ENCODE measurements around the gene SNX17.
"Not testable (repeated sequence)": the region's sequence is repeated elsewhere in the genome, so short reads cannot be mapped to it uniquely, and the experiment has no call there.

Gene SNX17

GRCh38 chr2:27400348-27401135 is 30.1 kb downstream of the SNX17 start:
- no peak for FAIRE-seq

- no peak for FAIRE-seq
Measured at GRCh38 chr2:27407798-27408491, 37.5 kb downstream of the SNX17 start.

DNA sequence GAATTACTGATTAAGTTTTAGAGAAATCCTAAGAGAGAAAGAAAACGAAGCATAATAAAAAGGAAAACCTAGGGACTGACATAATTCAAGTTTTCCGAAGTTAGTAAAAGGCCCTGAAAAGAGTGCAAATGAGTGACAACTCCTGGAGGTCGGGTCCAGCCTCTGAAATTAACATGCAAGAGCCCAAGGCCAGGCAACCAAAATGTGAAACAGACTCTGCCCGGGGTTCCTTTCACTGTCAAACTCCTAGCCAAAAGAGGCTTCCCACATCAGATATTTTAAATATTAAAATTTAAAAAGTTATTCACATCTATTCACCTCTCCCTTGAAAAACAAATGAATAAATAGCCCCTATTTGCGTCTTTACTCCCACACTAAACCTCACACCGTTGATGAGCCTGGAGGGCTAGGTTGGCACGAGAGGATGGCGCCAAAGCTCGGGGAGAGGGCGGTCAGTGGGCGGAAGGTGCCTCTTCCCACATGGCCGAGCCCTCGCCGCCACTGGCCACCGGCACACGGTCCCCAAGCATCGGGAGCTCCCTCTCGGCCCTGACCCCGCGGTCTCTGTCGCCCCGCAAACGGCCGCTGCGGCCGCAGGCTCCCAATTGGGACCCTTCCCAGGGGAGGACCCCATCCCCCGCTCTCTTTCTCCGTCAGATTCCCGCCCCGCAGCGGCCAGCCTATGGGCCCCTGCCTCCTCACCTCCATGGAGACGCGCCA is 38.3 kb downstream of the SNX17 start:
- FAIRE-seq: no peak

DNA sequence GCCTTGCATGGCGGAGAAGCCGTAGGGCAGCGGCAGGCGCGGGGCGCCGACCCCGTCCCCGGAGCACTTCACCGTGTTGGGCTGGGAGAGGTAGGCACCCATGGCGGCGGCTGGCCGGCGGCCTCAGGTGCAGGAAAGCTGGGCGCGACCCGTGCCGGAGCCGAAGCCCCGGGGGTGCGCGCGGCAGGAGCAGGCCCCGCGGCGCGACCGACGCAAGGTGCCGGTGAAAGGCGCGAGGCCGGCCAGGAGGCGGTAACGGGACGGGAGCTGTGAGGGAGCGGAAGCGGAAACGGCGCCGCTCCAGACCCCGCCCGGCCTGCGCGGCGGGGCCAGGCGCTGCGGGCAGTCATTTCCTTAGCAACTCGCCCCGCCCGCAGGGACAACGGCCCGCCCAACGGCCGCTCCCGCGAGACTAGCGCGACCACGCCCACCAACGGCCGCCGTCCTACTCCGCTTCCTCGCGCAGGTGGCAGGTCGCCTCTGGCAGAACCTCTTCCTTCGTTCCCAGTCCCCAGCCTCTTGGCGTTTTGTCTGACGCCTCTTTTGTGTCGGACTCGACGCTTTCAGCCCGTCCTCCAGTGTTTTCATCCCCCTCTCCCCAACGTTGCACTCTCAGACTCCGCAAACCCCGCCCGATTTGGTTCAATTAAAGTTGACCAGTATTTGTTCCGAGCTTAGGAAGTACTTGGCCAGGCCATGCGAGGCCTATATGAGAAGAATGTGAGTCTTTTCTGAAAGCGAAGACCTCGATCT is 39.1 kb downstream of the SNX17 start, which contains the start of gene PPM1G:
Gene PPM1G, minus strand, starts transcription at position 271 of the 753 bp plus-strand sequence. Its CDS starts 169 bp downstream, at position 102.
- FAIRE-seq: no peak

DNA sequence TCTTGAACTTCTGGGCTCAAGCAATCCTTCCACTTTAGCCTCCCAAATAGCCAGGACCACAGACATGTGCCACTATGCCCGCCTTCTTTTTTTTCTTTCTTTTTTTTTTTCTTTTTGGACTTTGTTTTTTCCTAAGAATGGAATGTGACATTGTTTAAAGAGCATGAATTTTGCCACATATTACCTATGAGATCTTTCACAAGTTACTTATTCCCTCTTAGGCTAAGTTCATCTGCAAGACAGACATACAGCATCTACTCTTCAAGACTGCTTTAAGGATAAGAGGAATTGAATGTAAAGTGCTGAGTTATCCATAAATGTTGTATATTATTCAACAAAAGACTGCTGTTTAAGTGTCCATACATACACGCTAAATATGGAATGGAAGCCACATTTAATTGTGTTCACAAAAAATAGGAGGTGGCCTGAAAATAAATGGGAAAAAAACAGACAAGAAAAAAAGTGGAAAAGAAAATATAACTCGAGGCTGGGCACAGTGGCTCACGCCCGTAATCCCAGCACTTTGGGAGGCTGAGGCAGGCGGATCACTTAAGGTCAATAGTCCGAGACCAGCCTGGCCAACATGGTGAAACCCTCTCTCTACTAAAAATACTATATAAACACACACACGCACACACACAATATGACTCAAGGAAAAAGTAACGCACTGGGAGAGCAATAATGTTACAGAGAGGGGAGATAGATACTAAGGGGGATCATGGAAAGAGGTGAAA is 42.2 kb downstream of the SNX17 start:
- FAIRE-seq: no peak

DNA sequence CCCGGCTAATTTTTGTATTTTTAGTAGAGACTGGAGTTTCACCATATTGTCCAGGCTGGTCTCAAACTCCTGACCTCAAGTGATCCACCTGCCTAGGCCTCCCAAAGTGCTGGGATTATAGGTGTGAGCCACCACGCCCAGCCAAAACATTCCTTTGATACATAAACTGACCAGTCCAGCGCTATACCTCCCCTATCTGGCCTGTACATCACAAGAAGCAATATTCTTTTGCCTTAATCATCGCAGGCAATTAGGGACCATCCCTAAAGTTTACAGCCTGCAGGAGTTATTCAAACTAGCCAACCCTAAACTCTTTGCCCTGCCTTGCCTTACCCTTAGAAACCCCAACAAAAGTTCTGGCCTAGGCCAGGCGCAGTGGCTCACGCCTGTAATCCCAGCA is 45.7 kb downstream of the SNX17 start:
- no peak for FAIRE-seq

DNA sequence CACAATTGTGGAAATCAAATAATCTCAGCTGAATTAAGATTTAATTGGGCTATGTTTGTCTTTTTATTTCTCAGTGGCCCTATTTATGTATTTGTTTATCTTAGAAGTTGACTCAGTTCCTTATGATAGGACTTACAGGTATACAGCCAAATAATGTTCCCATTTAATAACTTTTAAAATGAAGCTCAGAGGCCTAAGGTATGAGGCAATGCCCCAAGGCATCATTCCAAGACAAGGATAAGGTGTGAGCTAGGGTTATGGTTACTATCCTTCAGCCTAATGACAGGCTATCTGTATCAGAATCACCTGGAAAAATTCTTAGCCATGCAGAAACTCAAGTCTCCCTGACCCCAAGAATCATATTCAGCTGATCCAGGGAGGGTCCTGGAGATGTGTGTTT is 50.6 kb downstream of the SNX17 start:
- no peak for FAIRE-seq

DNA sequence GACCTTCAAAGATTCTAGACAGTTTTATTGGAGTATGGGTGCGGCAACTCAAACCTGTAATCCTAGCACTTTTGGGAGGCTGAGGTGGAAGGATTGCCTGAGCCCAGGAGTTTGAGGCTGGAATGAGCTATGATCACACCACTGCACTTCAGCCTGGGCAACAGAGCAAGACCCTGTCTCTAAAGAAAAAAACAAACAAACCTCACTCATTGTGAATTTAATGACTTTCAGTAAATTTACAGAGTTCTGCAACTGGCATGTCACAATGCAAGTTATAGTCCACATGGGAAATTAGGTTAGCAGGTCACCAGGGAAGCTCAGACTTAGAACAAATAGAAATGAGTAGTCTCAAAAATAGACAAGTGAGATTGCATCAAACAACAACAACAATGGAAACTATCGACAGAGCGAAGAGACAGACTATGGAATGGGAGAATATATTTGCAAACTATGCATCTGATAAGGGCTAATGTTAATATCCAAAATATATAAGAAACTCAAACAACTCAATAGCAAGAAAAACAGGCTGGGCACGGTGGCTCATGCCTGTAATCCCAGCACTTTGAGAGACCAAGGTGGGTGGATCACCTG is 51.3 kb downstream of the SNX17 start:
- FAIRE-seq: no peak

GRCh38 chr2:27422958-27423357 is 52.5 kb downstream of the SNX17 start:
- FAIRE-seq: no peak

DNA sequence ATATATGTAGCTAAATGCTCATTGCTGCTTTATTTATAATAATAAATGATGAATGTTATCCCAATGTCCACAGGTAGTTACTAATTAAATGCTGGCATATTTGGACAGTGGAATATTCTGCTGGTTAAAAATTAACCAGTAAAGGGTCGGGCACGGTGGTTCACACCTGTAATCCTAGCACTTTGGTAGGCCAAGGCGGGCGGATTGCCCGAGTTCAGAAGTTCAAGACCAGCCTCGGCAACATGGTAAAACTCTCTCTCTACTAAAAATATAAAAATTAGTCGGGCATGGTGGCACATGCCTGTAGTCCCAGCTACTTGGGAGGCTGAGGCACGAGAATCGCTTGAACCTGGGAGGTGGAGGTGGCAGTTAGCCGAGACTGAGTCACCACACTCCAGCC is 54.6 kb downstream of the SNX17 start:
- FAIRE-seq: not testable (repeated sequence)
